Mesothelial cell of epicardium (in vitro differentiated cells): Measurements from ENCODE around the gene WFDC9. TPM values are rescaled to one million over a fixed set of nuclear protein-coding genes. Genes with fewer than 3 reads are reported as not detected.
"Not testable (repeated sequence)": the region's sequence is repeated elsewhere in the genome, so short reads cannot be mapped to it uniquely, and the experiment has no call there.

Experiments used
- DNase-seq, 2 experiments: peaks; one replicate each; pipeline ENCODE4 v3.0.0; 2021; ENCODE audit warnings: low spot score in 2 of 2; ENCODE audit not compliant: unreplicated experiment in 2 of 2
- H3K27ac Mint-ChIP-seq: 2 replicates; pipeline ENCODE4 v1.8.0; 2021; ENCODE audit warnings: mixed read lengths
- H3K27me3 Mint-ChIP-seq: 2 replicates; pipeline ENCODE4 v1.8.0; 2021; ENCODE audit warnings: low read depth, mixed read lengths
- H3K36me3 Mint-ChIP-seq: 2 replicates; pipeline ENCODE4 v1.8.0; 2021; ENCODE audit warnings: mixed read lengths
- H3K4me1 Mint-ChIP-seq: 2 replicates; pipeline ENCODE4 v1.8.0; 2021; ENCODE audit warnings: mixed read lengths
- H3K4me3 Mint-ChIP-seq: 2 replicates; pipeline ENCODE4 v1.8.0; 2021; ENCODE audit warnings: mild to moderate bottlenecking, moderate library complexity, mixed read lengths
- H3K9me3 Mint-ChIP-seq: 2 replicates; pipeline ENCODE4 v1.8.0; 2021; ENCODE audit warnings: mixed read lengths
- total RNA-seq: library from RNA; stranded (reverse); gene quantifications from 3 replicates; pipeline ENCODE4 v1.2.1, GENCODE V29; 2021
- TF ChIP-seq, protein P1 (sequence below): fragments of 200-600 bp; sonication (generic); IDR thresholded peaks from one replicate; pipeline ENCODE4 v1.5.0; 2021; ENCODE audit warnings: antibody characterized with exemption; ENCODE audit not compliant: unreplicated experiment

WFDC9 gene
- total RNA-seq, 1 donor from 2014 or later = not detected

DNA sequence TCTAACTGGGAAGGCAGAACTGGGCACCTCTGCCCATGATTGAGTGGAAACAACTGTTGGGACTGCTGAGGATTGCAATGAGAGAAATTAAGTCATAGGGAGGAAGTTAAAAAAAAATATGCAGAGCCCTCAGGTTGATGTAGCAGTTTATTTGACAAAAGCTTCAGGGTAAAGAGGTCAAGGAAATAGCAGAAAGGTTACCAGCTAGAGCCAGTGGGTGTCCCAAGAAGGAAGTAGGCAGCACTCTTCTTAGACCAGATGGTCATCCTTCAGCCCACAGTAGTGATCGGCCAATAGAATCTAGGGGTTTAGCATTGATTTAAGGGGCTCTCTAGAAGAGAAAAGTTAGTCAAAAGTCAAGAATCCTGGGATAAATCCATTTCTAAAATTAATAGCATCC, 23.3 kb downstream of the WFDC9 start:
- Mint-ChIP-seq H3K4me1 (no peaks in the 10 kb centered on the region), H3K27me3 (peaks cover 7% of the 10 kb centered on the region), H3K4me3 (no peak overlapping the region), H3K36me3 (no peaks in the 10 kb centered on the region), H3K27ac (no peak overlapping the region), H3K9me3 (peaks cover 32% of the 10 kb centered on the region)
- TF ChIP-seq, protein P1, sequence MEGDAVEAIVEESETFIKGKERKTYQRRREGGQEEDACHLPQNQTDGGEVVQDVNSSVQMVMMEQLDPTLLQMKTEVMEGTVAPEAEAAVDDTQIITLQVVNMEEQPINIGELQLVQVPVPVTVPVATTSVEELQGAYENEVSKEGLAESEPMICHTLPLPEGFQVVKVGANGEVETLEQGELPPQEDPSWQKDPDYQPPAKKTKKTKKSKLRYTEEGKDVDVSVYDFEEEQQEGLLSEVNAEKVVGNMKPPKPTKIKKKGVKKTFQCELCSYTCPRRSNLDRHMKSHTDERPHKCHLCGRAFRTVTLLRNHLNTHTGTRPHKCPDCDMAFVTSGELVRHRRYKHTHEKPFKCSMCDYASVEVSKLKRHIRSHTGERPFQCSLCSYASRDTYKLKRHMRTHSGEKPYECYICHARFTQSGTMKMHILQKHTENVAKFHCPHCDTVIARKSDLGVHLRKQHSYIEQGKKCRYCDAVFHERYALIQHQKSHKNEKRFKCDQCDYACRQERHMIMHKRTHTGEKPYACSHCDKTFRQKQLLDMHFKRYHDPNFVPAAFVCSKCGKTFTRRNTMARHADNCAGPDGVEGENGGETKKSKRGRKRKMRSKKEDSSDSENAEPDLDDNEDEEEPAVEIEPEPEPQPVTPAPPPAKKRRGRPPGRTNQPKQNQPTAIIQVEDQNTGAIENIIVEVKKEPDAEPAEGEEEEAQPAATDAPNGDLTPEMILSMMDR = no peak
- DNase-seq = no peak

DNA sequence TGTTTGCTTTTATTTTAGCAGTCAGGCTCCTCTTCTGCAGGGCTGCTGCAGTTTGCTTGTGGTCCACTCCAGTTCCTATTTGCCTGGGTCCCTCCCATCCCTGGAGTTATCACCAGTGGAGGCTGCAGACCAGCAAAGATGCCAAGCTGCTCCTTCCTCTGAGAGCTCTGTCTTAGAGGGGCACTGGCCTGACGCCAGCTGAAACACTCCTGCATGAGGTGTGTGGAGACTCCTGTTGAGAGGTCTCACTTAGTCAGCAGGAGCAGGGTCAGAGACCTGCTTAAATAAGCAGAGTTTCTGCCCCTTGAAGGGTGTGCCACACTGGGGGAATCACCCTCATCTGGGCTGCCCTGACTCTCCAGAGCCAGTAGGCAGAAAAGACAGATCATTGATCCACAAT, 35.8 kb downstream of the WFDC9 start:
- no peaks in the 10 kb centered on the region for H3K4me1 Mint-ChIP-seq
- DNase-seq = no peak
- TF ChIP-seq, protein P1 = no peak
- no peak overlapping the region for H3K27ac Mint-ChIP-seq
- peaks cover 39% of the 10 kb centered on the region for H3K27me3 Mint-ChIP-seq
- H3K4me3 Mint-ChIP-seq = no peak overlapping the region
- H3K9me3 Mint-ChIP-seq = peaks cover 5% of the 10 kb centered on the region
- H3K36me3 Mint-ChIP-seq = no peaks in the 10 kb centered on the region

DNA sequence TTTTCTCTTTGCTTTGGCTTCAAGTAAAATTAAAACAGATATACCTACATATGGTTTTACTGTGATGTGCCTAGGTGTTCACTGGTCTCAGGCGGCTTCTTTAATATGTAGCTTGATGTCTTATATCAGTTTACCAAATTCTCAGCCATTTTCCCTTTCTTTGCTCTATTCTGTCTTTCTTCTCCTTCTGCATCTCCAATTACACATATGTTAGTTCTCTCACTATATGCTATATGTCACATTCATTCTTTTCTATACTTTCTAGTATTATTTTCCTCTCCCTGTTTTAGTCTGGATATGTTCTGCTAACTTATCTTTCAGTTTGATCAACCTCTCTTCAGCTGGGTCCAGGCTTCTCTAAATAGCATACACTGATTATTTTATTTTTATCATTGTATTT, 37.6 kb downstream of the WFDC9 start:
- H3K4me3 Mint-ChIP-seq = no peak overlapping the region
- no peak overlapping the region for H3K27ac Mint-ChIP-seq
- H3K4me1 Mint-ChIP-seq = no peaks in the 10 kb centered on the region
- no peaks in the 10 kb centered on the region for H3K36me3 Mint-ChIP-seq
- TF ChIP-seq, protein P1 = no peak
- H3K27me3 Mint-ChIP-seq = peaks cover 32% of the 10 kb centered on the region
- H3K9me3 Mint-ChIP-seq = peaks cover 14% of the 10 kb centered on the region
- no peak for DNase-seq

DNA sequence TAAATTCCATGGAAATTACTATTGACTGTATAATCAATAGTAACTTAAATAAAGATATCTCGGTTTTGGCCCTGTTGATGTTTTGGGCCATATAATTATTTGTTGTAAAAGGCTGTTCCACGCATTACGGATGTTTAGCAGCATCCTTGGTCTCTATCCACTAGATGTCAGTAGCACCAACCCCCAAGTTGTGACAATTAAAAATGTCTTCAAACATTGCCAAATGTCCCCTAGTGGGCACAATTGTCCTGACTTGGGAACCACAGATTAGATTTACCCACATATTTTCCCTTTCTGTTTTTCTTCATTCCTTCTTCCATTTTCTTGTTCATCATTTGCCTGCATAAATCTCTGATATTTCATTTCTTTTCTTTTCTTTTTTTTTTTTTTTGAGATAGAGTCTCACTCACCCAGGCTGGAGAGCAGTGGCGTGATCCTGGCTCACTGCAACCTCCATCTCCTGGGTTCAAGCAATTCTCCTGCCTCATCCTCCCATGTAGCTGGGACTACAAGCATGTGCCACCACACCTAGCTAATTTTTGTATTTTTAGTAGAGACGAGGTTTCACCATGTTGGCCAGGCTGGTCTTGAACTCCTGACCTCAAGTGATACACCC, 38.4 kb downstream of the WFDC9 start:
- H3K4me3 Mint-ChIP-seq = no peak overlapping the region
- no peaks in the 10 kb centered on the region for H3K36me3 Mint-ChIP-seq
- peaks cover 17% of the 10 kb centered on the region for H3K9me3 Mint-ChIP-seq
- H3K27ac Mint-ChIP-seq = no peak overlapping the region
- TF ChIP-seq, protein P1 = no peak
- H3K4me1 Mint-ChIP-seq = no peaks in the 10 kb centered on the region
- H3K27me3 Mint-ChIP-seq = peaks cover 27% of the 10 kb centered on the region
- no peak for DNase-seq

DNA sequence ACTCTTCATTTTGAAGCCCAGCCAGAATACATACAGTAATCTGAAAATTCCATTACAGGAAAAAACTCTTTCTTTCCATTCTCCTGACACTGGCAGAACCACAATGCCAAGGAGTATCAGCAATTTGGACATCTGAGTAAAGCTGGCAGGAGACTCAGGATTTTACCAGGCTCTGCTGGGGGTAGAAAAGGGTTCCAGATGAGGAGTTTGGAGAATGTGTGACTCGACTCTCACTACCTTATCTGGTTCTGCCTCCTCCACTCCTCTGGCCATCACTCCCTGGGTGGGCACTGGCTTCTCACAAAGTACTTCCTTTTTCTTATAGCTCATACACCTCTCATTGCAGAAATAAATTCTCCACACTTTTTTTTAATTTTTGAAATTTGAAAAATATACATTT, 41.4 kb downstream of the WFDC9 start:
- Mint-ChIP-seq H3K27me3 (peaks cover 12% of the 10 kb centered on the region), H3K9me3 (peaks cover 17% of the 10 kb centered on the region), H3K27ac (no peak overlapping the region), H3K36me3 (no peaks in the 10 kb centered on the region), H3K4me3 (no peak overlapping the region), H3K4me1 (no peaks in the 10 kb centered on the region)
- no peak for DNase-seq
- TF ChIP-seq, protein P1 = no peak

DNA sequence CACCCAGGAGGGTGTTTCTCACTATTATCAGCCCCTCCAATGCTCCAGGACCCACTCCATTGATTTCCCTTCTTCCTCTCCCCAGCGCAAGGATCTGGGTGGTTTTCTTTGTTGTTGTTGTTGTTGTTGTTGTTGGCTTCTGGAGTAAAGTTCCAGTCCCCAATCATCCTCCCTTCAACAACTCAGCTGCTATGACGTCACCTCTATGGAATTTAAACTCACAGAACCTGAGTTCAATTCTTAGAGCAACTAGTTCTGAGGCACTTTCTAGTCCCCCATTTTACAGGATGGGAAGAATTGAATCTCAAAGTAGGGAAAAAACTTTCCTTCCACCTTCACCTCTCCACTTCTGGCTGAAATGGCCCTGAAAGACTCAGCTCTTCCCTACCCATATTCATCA, 42.3 kb downstream of the WFDC9 start:
- Mint-ChIP-seq H3K4me1 (no peaks in the 10 kb centered on the region), H3K9me3 (peaks cover 17% of the 10 kb centered on the region), H3K27me3 (peaks cover 6% of the 10 kb centered on the region), H3K4me3 (no peak overlapping the region), H3K36me3 (no peaks in the 10 kb centered on the region), H3K27ac (no peak overlapping the region)
- TF ChIP-seq, protein P1 = no peak
- no peak for DNase-seq

DNA sequence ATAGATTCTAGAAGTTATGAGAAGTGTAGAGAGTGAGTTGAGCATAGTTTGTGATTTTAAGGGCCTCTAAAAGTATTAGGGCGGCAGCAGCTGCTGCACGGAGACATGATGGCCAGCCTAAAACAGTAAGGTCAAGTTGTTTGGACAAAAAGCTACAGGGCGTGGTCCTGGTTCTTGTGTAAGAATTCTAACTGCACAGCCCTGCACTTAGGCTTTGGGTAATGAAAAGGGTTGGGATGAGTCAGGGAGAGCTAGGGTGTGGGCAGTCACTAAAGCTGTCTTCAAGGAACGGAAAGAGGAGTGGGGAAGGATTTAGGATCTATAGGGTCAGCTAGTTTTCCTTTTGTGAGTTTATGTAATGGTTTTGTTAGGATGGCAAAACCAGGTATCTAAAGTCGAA, 45.1 kb downstream of the WFDC9 start:
- H3K27me3 Mint-ChIP-seq = peaks cover 13% of the 10 kb centered on the region
- H3K9me3 Mint-ChIP-seq = peaks cover 12% of the 10 kb centered on the region
- H3K36me3 Mint-ChIP-seq, H3K27ac Mint-ChIP-seq, H3K4me3 Mint-ChIP-seq, DNase-seq, H3K4me1 Mint-ChIP-seq: not testable (repeated sequence)

DNA sequence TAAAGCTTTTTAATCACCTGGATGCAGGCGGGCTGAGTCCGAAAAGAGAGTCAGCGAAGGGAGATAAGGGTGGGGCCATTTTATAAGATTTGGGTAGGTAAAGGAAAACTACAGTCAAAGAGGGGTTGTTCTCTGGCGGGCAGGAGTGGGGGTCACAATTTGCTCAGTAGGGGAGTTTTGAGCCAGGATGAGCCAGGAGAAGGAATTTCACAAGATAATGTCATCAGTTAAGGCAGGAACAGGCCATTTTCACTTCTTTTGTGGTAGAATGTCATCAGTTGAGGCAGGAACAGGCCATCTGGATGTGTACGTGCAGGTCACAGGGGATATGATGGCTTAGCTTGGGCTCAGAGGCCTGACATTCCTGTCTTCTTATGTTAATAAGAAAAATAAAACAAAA, 46.8 kb downstream of the WFDC9 start:
- not testable (repeated sequence) for DNase-seq, H3K4me1 Mint-ChIP-seq, H3K36me3 Mint-ChIP-seq, H3K4me3 Mint-ChIP-seq, H3K27ac Mint-ChIP-seq
- Mint-ChIP-seq H3K9me3 (peaks cover 11% of the 10 kb centered on the region), H3K27me3 (peaks cover 17% of the 10 kb centered on the region)
